Neuron (in vitro differentiated cells): ENCODE data around the gene RHOXF2B.
"Not testable (repeated sequence)": the region's sequence is repeated elsewhere in the genome, so short reads cannot be mapped to it uniquely, and the experiment has no call there.

Source experiments
- H2AFZ ChIP-seq: one replicate; pipeline ENCODE4 v1.6.1; 2013; ENCODE audit warnings: low read depth, mild to moderate bottlenecking, inconsistent platforms, low read length, moderate library complexity
- H3K27me3 ChIP-seq: one replicate; pipeline ENCODE4 v1.6.1; 2013; ENCODE audit warnings: low read length; ENCODE audit not compliant: insufficient read depth
- H3K36me3 ChIP-seq: one replicate; pipeline ENCODE4 v1.6.1; 2013; ENCODE audit warnings: low read length; ENCODE audit not compliant: insufficient read depth
- H3K4me1 ChIP-seq: one replicate; pipeline ENCODE4 v1.6.1; 2013; ENCODE audit warnings: low read length; ENCODE audit not compliant: insufficient read depth
- H3K4me3 ChIP-seq: 2 replicates; pipeline ENCODE4 v1.5.1; 2013; ENCODE audit warnings: mild to moderate bottlenecking, low read length, moderate library complexity
- H3K9me3 ChIP-seq: one replicate; pipeline ENCODE4 v1.6.1; 2013; ENCODE audit warnings: low read length

RHOXF2B gene

DNA sequence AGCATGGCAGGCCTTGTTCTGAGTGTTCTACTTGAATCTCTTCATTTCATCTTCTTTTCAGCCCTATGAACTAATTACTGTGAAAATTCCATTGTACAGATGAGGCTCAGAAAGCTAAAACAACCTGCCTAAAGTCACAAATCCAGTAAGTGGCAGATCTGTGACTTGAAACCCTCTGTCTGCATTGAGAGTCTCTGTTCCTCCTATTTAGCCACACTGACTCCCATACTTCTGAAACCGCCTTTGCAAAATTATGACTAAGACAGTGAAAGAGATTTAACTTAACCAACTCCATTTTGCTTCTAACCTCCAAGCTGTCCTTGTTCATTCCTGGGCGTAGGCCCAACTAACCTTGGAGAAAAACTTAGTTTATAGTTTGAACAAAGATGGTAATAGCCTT lies 35.2 kb downstream of the RHOXF2B start:
- not testable (repeated sequence) for H3K27me3 ChIP-seq, H3K9me3 ChIP-seq, H2AFZ ChIP-seq, H3K36me3 ChIP-seq, H3K4me1 ChIP-seq, H3K4me3 ChIP-seq

DNA sequence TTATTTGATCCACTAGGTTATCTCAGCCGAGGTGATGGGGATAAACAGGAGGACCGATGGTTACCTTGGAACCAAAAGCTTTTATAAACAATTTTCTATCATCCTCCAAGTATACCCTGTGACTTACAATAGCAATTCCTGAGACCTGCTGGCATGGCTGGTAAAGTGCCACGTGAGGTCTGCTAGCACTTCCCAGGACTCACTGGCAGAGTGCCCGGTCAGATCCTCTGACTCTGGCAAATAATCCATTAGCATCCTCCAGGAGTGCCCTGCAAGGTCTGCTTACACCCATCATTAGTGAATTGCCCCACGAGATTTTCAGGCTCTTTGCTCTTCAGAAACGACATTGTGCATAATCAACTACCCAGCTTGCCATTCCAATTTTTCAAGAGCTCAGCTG lies 37.3 kb downstream of the RHOXF2B start:
- not testable (repeated sequence) for H3K36me3 ChIP-seq, H3K9me3 ChIP-seq, H3K27me3 ChIP-seq, H3K4me3 ChIP-seq, H3K4me1 ChIP-seq, H2AFZ ChIP-seq

- not testable (repeated sequence) for H3K27me3 ChIP-seq, H3K4me1 ChIP-seq, H3K4me3 ChIP-seq, H3K9me3 ChIP-seq, H2AFZ ChIP-seq, H3K36me3 ChIP-seq
These were observed 38.3 kb downstream of the RHOXF2B start for GRCh38 chrX:120039087-120039733.

DNA sequence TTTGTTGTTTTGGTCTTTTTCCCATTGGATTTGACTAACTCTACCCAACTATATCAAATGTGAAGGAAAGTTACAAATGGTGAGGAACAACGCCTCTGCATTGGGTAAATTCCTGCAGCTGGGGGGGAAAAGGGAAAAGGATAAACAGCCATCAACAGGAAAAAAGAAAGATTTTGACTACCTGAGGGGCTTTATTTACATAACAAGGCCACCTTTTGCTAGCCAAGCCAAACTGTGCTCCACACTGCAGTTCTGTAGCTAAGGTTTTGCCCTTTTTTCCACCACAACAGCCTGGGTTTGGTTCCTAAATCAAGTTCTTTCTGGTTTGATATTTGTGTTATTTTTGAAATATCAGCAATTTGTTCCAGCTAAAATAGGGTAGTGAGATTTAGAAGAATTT lies 40.8 kb downstream of the RHOXF2B start:
- Histone ChIP-seq H3K9me3 (no peaks in the 10 kb centered on the region), H3K27me3 (no peaks in the 10 kb centered on the region), H2AFZ (no peak overlapping the region), H3K4me3 (no peak overlapping the region), H3K36me3 (no peaks in the 10 kb centered on the region), H3K4me1 (no peaks in the 10 kb centered on the region)

DNA sequence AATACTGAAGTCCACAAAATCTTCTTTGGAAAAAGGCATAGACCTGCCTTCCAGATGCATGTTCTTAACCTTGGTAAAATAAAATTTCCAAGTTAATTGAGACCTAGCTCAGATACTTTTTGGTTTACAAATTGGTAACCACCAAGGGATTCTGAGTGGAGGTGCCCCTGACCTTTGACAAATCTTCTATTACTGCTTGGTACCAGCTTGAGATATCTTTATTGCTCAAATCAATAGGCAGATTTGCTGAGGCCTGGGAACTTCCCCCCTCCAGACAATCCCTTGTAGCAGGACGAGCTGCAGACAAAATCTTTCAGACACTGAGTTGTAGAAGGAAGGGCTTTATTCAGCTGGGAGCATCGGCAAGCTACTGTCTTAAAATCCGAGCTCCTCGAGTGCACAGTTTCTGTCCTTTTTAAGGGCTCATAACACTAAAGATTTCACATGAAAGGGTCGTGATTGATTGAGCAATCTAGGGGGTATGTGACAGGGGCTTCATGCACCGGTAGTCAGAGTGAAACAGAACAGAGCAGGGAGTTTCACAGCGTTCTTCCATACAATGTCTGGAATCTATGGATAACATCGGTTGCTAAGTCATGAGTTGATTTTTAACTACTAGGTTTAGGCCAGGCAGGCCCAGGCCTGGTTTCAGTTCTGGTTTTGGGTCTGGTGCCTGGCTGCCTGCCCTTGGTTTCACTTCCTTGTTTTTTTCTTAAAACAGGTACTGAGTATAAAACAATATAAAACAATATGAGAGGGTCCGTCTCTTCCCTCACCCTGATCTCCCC lies 41.8 kb downstream of the RHOXF2B start:
- not testable (repeated sequence) for H2AFZ ChIP-seq, H3K36me3 ChIP-seq, H3K4me1 ChIP-seq, H3K27me3 ChIP-seq, H3K4me3 ChIP-seq, H3K9me3 ChIP-seq

- H3K4me3 ChIP-seq: no peak overlapping the region
- peaks cover 2% of the 10 kb centered on the region for H3K27me3 ChIP-seq
- no peaks in the 10 kb centered on the region for H3K4me1 ChIP-seq
- no peaks in the 10 kb centered on the region for H3K36me3 ChIP-seq
- no peaks in the 10 kb centered on the region for H3K9me3 ChIP-seq
- no peak overlapping the region for H2AFZ ChIP-seq
These were observed 48.1 kb downstream of the RHOXF2B start for GRCh38 chrX:120029354-120029753.

DNA sequence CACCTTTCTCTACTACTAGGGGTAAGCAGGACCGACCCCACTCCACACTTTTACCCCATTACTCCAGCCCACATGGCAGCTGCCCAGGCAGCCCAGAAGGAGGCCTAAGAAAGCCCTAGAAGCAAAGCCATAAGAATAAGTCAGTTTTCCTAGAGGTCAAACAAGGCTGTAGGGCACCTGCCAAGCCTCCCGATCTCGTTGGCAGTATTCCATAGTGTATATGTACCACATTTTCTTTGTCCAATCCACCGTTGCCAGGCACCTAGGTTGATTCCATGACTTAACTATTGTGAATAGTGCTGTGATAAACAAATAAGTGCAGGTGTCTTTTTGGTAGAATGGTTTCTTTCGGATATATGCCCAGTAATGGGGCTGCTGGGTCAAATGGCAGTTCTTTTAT lies 54.2 kb downstream of the RHOXF2B start:
- no peak overlapping the region for H3K4me3 ChIP-seq

GRCh38 chrX:120022763-120023162 lies 54.7 kb downstream of the RHOXF2B start:
- H3K27me3 ChIP-seq: peaks cover 13% of the 10 kb centered on the region
- no peaks in the 10 kb centered on the region for H3K4me1 ChIP-seq
- no peaks in the 10 kb centered on the region for H3K9me3 ChIP-seq
- H3K36me3 ChIP-seq: no peaks in the 10 kb centered on the region
- no peak overlapping the region for H2AFZ ChIP-seq
- H3K4me3 ChIP-seq: no peak overlapping the region

More for the DNA sequence above, 54.2 kb downstream of the RHOXF2B start:
- Histone ChIP-seq H3K9me3 (no peaks in the 10 kb centered on the region), H3K4me1 (no peaks in the 10 kb centered on the region), H3K27me3 (peaks cover 13% of the 10 kb centered on the region), H2AFZ (no peak overlapping the region), H3K36me3 (no peaks in the 10 kb centered on the region)
